PC-3 (cell line): ENCODE measurements around the gene LRCOL1.

Source experiments
- CTCF ChIP-seq: fragments of 300-600 bp; sonication (generic); conservative IDR thresholded peaks from 2 replicates; pipeline ENCODE4 v1.5.1; 2017; ENCODE audit warnings: antibody characterized with exemption, low read depth, mild to moderate bottlenecking, low read length
- EZH2 ChIP-seq: fragments of 300-600 bp; sonication (generic); IDR thresholded peaks from one replicate; pipeline ENCODE4 v1.6.1; 2017; ENCODE audit warnings: antibody characterized with exemption, mild to moderate bottlenecking, low read length; ENCODE audit not compliant: unreplicated experiment

- TF ChIP-seq CTCF (no peak), EZH2 (no peak)
These were observed 31.6 kb downstream of the LRCOL1 start for GRCh38 chr12:132578826-132579225.
